Measurements from ENCODE around the gene TRIM2. TPM values are rescaled to one million over a fixed set of nuclear protein-coding genes. Genes with fewer than 3 reads are reported as not detected.
"Not testable (repeated sequence)": the region's sequence is repeated elsewhere in the genome, so short reads cannot be mapped to it uniquely, and the experiment has no call there.

The TRIM2 gene
- polyA plus RNA-seq, 3 donors = 0.50 to 0.96 (median 0.76) TPM

DNA sequence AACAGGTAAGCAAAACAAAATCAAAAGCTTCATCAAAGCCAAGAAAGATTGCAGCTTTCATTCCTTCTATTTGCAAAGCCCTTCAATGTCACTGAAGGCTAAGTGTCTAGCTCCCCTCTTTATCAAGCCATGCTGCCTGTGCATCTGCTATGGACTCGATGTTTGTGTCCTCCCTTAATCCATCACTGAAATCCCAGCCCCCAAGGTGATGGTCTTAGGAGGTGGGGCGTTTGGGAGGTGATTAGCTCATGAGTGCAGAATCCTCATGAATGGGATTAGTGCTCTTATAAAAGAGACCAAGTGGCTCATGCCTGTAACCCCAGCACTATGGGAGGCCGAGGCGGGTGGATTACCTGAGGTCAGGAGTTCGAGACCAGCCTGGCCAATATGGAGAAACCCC, 6.9 kb upstream of the TRIM2 start:
- H3K4me1 Mint-ChIP-seq = no peaks in the 10 kb centered on the region
- H2AFZ ChIP-seq (ENCODE audit: insufficient read depth, low read depth, low read length, poor library complexity, severe bottlenecking) = no peak overlapping the region
- H3K9me3 Mint-ChIP-seq = no peaks in the 10 kb centered on the region
- no peak overlapping the region for H3K9ac ChIP-seq (ENCODE audit: insufficient read depth, low read length, poor library complexity, severe bottlenecking)
- no peak overlapping the region for H3K27ac Mint-ChIP-seq
- no peaks in the 10 kb centered on the region for H3K79me2 ChIP-seq (ENCODE audit: insufficient read depth, low read length)
- DNase-seq = no peak
- H3K36me3 Mint-ChIP-seq = no peaks in the 10 kb centered on the region
- H3K4me3 ChIP-seq (replicated peaks in 1 of 3; ENCODE audit: low read depth in 2 of 3, low read length in 3 of 3) = no peak overlapping the region
- no peaks in the 10 kb centered on the region for H4K20me1 ChIP-seq (ENCODE audit: insufficient read depth, low read length)
- H3K27ac ChIP-seq (ENCODE audit: low read depth in 1 of 2, low read length in 2 of 2) = no peak overlapping the region
- no peak overlapping the region for H3K4me2 ChIP-seq (replicated peaks; ENCODE audit: extremely low read depth, low read length, poor library complexity, severe bottlenecking)
- intact Hi-C loops (cut with micrococcal nuclease) = no loop called here
- no peaks in the 10 kb centered on the region for H3K36me3 ChIP-seq (replicated peaks in 1 of 2; ENCODE audit: control insufficient read depth in 1 of 2, insufficient read depth in 2 of 2, low read length in 2 of 2)
- H3K27me3 Mint-ChIP-seq (ENCODE audit: low read depth in 3 of 3) = peaks cover 0 to 3% (median 1%) of the 10 kb centered on the region in 3 donors
- no peaks in the 10 kb centered on the region for H3K4me1 ChIP-seq (ENCODE audit: control insufficient read depth in 1 of 2, insufficient read depth in 2 of 2, low read length in 2 of 2)
- no CpG with 5 or more reads among the region's 5 CpGs for WGBS (ENCODE audit: insufficient coverage)
- H3K4me3 Mint-ChIP-seq = no peak overlapping the region
- no peaks in the 10 kb centered on the region for H3K9me3 ChIP-seq (replicated peaks in 1 of 2; ENCODE audit: control insufficient read depth in 1 of 2, insufficient read depth in 1 of 2, low read length in 2 of 2)
- no peaks in the 10 kb centered on the region for H3K27me3 ChIP-seq (ENCODE audit: control insufficient read depth in 2 of 2, insufficient read depth in 2 of 2, low read length in 2 of 2)
- TF ChIP-seq, protein P1, sequence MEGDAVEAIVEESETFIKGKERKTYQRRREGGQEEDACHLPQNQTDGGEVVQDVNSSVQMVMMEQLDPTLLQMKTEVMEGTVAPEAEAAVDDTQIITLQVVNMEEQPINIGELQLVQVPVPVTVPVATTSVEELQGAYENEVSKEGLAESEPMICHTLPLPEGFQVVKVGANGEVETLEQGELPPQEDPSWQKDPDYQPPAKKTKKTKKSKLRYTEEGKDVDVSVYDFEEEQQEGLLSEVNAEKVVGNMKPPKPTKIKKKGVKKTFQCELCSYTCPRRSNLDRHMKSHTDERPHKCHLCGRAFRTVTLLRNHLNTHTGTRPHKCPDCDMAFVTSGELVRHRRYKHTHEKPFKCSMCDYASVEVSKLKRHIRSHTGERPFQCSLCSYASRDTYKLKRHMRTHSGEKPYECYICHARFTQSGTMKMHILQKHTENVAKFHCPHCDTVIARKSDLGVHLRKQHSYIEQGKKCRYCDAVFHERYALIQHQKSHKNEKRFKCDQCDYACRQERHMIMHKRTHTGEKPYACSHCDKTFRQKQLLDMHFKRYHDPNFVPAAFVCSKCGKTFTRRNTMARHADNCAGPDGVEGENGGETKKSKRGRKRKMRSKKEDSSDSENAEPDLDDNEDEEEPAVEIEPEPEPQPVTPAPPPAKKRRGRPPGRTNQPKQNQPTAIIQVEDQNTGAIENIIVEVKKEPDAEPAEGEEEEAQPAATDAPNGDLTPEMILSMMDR (IDR thresholded peaks at IDR 0.05) = no peak

- TF ChIP-seq, protein P1 (IDR thresholded peaks at IDR 0.05) = no peak
- Mint-ChIP-seq H3K9me3 (no peaks in the 10 kb centered on the region), H3K4me1 (no peaks in the 10 kb centered on the region), H3K27ac (no peak overlapping the region), H3K36me3 (no peaks in the 10 kb centered on the region), H3K27me3 (ENCODE audit: low read depth in 3 of 3) (peaks cover 0 to 2% (median 0%) of the 10 kb centered on the region in 3 donors), H3K4me3 (no peak overlapping the region)
- intact Hi-C loops (cut with micrococcal nuclease) = no loop called here
- Histone ChIP-seq H3K27ac (ENCODE audit: low read depth in 1 of 2, low read length in 2 of 2) (no peak overlapping the region), H3K27me3 (ENCODE audit: control insufficient read depth in 2 of 2, insufficient read depth in 2 of 2, low read length in 2 of 2) (no peaks in the 10 kb centered on the region), H3K36me3 (replicated peaks in 1 of 2; ENCODE audit: control insufficient read depth in 1 of 2, insufficient read depth in 2 of 2, low read length in 2 of 2) (no peaks in the 10 kb centered on the region), H2AFZ (ENCODE audit: insufficient read depth, low read depth, low read length, poor library complexity, severe bottlenecking) (no peak overlapping the region), H3K4me1 (ENCODE audit: control insufficient read depth in 1 of 2, insufficient read depth in 2 of 2, low read length in 2 of 2) (no peaks in the 10 kb centered on the region), H3K4me2 (replicated peaks; ENCODE audit: extremely low read depth, low read length, poor library complexity, severe bottlenecking) (no peak overlapping the region), H3K79me2 (ENCODE audit: insufficient read depth, low read length) (no peaks in the 10 kb centered on the region), H4K20me1 (ENCODE audit: insufficient read depth, low read length) (no peaks in the 10 kb centered on the region), H3K4me3 (replicated peaks in 1 of 3; ENCODE audit: low read depth in 2 of 3, low read length in 3 of 3) (no peak overlapping the region), H3K9me3 (replicated peaks in 1 of 2; ENCODE audit: control insufficient read depth in 1 of 2, insufficient read depth in 1 of 2, low read length in 2 of 2) (no peaks in the 10 kb centered on the region), H3K9ac (ENCODE audit: insufficient read depth, low read length, poor library complexity, severe bottlenecking) (no peak overlapping the region)
- WGBS (ENCODE audit: insufficient coverage) = no CpG with 5 or more reads among the region's 1 CpG
- no peak for DNase-seq
Observed at GRCh38 chr4:153198719-153199118, 5.5 kb upstream of the TRIM2 start.

DNA sequence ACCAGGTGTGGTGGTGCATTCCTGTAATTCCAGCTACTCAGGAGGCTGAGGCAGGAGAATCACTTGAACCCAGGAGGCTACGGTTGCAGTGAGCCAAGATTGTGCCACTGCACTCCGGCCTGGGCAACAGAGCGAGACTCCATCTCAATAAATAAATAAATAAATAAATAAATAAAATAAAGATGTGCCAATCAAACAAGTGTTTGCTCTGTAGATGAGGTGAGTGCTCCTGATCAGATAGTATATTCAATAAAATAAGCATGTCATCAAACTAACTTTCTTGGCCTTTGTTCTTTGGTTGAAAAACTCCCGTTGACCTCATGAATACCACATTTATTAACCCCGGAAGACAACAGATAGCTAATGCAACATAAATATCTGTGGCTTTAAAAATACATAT, 497 bp upstream of the TRIM2 start:
- H3K4me2 ChIP-seq (replicated peaks; ENCODE audit: extremely low read depth, low read length, poor library complexity, severe bottlenecking); H2AFZ ChIP-seq (ENCODE audit: insufficient read depth, low read depth, low read length, poor library complexity, severe bottlenecking); H3K4me1 Mint-ChIP-seq; DNase-seq; H3K27ac Mint-ChIP-seq; H3K9me3 ChIP-seq (replicated peaks in 1 of 2; ENCODE audit: control insufficient read depth in 1 of 2, insufficient read depth in 1 of 2, low read length in 2 of 2); H3K27ac ChIP-seq (ENCODE audit: low read depth in 1 of 2, low read length in 2 of 2); H3K9ac ChIP-seq (ENCODE audit: insufficient read depth, low read length, poor library complexity, severe bottlenecking); H3K79me2 ChIP-seq (ENCODE audit: insufficient read depth, low read length); H3K36me3 Mint-ChIP-seq; H3K27me3 Mint-ChIP-seq (ENCODE audit: low read depth in 3 of 3); H3K27me3 ChIP-seq (ENCODE audit: control insufficient read depth in 2 of 2, insufficient read depth in 2 of 2, low read length in 2 of 2); H3K4me1 ChIP-seq (ENCODE audit: control insufficient read depth in 1 of 2, insufficient read depth in 2 of 2, low read length in 2 of 2); intact Hi-C loops (cut with micrococcal nuclease); H3K36me3 ChIP-seq (replicated peaks in 1 of 2; ENCODE audit: control insufficient read depth in 1 of 2, insufficient read depth in 2 of 2, low read length in 2 of 2); H4K20me1 ChIP-seq (ENCODE audit: insufficient read depth, low read length); H3K9me3 Mint-ChIP-seq; H3K4me3 ChIP-seq (replicated peaks in 1 of 3; ENCODE audit: low read depth in 2 of 3, low read length in 3 of 3); H3K4me3 Mint-ChIP-seq: not testable (repeated sequence)
- no CpG with 5 or more reads among the region's 5 CpGs for WGBS (ENCODE audit: insufficient coverage)

Data from CD14-positive monocyte (primary cell).